GM12864 (cell line): ENCODE results near the gene CHMP3.
"Not testable (repeated sequence)": the region's sequence is repeated elsewhere in the genome, so short reads cannot be mapped to it uniquely, and the experiment has no call there.

Experiments used
- DNase-seq: peaks from one replicate; pipeline ENCODE4 v3.0.0-alpha.2; 2011; ENCODE audit warnings: low read depth
- H3K4me3 ChIP-seq: 2 replicates; pipeline ENCODE4 v1.5.1; 2011; ENCODE audit warnings: mild to moderate bottlenecking, low read depth, low read length, control low read depth
- TF ChIP-seq, protein P1 (sequence below): IDR thresholded peaks from 2 replicates; pipeline ENCODE4 v1.5.1; 2011; ENCODE audit warnings: low read depth, mild to moderate bottlenecking, moderate library complexity, low read length, control low read depth, inconsistent platforms; ENCODE audit errors: missing control alignments

The CHMP3 gene

DNA sequence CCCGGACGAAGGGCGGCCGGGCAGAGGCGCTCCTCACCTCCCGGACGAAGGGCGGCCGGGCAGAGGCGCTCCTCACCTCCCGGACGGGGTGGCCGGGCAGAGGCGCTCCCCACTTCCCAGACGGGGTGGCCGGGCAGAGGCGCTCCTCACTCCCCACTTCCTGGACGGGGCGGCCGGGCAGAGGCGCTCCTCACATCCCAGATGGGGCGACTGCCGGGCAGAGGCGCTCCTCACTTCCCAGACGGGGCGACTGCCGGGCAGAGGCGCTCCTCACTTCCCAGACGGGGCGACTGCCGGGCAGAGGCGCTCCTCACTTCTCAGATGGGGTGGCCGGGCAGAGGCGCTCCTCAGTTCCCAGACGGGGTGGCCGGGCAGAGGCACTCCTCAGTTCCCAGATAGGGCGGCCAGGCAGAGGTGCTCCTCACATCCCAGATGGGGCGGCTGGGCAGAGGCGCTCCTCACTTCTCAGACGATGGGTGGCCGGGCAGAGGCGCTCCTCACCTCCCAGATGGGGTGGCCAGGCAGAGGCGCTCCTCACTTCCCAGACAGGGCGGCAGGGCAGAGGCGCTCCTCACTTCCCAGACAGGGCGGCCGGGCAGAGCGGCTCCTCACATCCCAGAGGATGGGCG lies 17.8 kb downstream of the CHMP3 start:
- DNase-seq, H3K4me3 ChIP-seq: not testable (repeated sequence)

DNA sequence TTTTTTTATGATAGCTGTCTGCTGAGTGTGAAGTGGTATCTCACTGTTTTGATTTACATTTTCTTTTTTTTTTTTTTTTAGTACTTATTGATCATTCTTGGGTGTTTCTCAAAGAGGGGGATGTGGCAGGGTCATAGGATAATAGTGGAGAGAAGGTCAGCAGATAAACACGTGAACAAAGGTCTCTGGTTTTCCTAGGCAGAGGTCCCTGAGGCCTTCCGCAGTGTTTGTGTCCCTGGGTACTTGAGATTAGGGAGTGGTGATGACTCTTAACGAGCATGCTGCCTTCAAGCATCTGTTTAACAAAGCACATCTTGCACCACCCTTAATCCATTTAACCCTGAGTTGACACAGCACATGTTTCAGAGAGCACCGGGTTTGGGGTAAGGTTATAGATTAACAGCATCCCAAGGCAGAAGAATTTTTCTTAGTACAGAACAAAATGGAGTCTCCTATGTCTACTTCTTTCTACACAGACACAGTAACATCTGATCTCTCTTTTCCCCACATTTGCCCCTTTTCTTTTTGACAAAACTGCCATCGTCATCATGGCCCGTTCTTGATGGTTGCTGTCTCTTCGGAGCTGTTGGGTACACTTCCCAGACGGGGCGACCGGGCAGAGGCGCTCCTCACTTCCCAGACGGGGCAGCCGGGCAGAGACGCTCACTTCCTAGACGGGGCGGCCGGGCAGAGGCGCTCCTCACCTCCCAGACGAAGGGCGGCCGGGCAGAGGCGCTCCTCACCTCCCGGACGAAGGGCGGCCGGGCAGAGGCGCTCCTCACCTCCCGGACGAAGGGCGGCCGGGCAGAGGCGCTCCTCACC lies 18.8 kb downstream of the CHMP3 start:
- not testable (repeated sequence) for H3K4me3 ChIP-seq

DNA sequence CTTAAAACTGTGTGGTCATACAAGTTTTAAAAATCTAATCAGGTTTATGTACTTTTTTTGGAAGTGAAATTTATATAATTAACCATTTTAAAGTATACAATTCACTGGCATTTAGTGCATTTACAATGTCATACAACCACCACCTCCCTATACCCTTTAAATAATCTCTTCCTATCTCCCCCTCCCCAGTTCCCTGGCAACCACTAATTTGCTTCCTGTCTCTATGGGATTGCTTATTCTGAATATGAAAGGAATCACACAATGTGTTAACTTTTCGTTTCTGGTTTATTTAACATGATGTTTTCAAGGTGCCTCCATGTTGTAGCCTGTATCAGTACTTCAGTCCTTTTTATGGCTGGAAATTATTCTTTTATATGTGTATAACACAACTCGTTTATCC lies 19.4 kb downstream of the CHMP3 start:
- no peak overlapping the region for H3K4me3 ChIP-seq
- no peak for DNase-seq
- TF ChIP-seq, protein P1, sequence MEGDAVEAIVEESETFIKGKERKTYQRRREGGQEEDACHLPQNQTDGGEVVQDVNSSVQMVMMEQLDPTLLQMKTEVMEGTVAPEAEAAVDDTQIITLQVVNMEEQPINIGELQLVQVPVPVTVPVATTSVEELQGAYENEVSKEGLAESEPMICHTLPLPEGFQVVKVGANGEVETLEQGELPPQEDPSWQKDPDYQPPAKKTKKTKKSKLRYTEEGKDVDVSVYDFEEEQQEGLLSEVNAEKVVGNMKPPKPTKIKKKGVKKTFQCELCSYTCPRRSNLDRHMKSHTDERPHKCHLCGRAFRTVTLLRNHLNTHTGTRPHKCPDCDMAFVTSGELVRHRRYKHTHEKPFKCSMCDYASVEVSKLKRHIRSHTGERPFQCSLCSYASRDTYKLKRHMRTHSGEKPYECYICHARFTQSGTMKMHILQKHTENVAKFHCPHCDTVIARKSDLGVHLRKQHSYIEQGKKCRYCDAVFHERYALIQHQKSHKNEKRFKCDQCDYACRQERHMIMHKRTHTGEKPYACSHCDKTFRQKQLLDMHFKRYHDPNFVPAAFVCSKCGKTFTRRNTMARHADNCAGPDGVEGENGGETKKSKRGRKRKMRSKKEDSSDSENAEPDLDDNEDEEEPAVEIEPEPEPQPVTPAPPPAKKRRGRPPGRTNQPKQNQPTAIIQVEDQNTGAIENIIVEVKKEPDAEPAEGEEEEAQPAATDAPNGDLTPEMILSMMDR, result no peak

More for the DNA sequence above, 18.8 kb downstream of the CHMP3 start:
- not testable (repeated sequence) for DNase-seq

DNA sequence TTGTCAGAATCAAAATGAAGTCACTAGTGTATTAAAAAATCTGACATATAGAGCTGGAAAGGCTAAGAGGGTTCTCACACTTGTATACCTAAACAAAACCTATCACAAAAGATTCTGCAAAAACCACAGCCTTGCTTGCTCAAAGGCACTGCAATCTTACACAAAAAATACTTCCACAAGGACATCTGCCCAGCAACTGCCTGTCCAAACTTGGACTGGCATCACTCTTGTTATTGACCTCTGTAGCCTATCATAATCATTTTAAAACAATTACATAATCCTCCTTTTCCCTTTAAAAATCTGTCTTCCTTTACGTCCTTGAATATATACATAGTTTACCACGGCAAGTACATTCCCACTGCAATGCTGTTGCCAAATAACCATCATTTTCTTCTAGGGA lies 19.9 kb downstream of the CHMP3 start:
- TF ChIP-seq, protein P1, result no peak
- no peak for DNase-seq
- H3K4me3 ChIP-seq, result no peak overlapping the region

DNA sequence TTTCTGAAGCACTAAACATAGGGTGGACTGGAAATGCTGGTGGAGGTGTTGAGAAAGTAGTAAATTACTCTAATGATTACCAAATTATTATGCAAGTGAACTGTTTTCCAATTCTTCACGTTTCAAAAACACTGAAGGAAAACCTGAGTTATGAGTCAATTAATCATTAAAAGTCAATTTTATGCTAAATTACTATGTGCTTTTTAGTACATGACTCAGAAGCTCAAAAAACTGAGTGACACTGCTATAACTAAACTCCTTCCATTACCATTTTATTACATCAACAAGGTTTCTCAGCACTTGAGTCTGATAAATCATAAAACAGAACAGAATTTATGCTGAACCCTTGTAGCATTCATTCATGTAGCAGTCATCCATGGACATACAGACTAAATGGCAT lies 20.4 kb downstream of the CHMP3 start:
- H3K4me3 ChIP-seq, result no peak overlapping the region
- TF ChIP-seq, protein P1, result no peak
- DNase-seq, result no peak

DNA sequence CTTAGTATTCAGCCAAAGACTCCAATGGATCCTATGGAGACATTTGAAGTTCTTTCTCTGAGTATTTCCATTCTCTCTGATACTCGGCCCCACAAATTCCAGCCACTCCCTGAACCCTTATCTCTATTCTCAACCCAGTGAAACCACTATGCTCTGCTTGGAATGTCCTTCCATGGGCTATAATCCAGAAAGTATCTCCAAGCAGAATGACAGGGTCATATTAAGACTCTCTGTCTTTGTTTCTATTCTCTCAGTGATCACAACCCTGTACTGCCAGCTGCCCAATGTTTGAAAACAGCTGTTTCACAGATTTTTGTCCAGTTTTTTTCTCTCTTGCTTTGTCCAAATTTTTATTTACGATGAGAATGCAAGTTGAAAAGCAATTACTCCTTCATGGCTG lies 21.9 kb downstream of the CHMP3 start:
- TF ChIP-seq, protein P1, result no peak
- H3K4me3 ChIP-seq, result no peak overlapping the region
- DNase-seq, result no peak

DNA sequence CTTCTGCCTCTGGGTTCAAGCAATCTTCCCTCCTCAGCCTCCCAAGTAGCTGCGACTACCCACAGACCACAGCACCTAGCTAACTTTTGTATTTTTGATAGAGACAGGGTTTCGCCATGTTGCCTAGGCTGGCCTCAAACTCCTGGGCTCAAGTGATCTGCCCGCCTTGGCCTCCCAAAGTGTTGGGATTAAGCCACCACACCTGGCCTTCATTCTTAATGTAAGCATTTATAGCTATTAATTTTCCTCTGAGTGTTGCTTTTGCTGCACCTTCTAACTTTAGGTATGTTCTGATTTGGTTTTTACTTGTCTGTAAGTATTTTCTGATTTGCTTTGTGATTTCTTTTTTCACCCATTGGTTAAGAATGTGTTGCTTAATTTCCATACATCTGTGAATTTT lies 29.7 kb downstream of the CHMP3 start:
- TF ChIP-seq, protein P1, result no peak
- no peak overlapping the region for H3K4me3 ChIP-seq
- DNase-seq, result no peak
